HepG2 (cell line): ENCODE measurements around the gene ZNF71. TPM values are rescaled to one million over a fixed set of nuclear protein-coding genes. Genes with fewer than 3 reads are reported as not detected.

Experiments
- HDAC1 ChIP-seq: sonication (generic); formaldehyde crosslinking; IDR thresholded peaks from 2 replicates; pipeline ENCODE4 v1.5.1; 2020; ENCODE audit warnings: mild to moderate bottlenecking, missing genetic modification reagents
- HMGXB4 ChIP-seq, 2 experiments: sonication (generic) in 1 of 2; formaldehyde crosslinking in 1 of 2; IDR thresholded peaks; 2 replicates each; pipeline versions ENCODE4 v1.4.0 to v1.6.1; 2018 to 2020; ENCODE audit warnings: missing genetic modification reagents in 2 of 2, borderline replicate concordance in 1 of 2, low read depth in 1 of 2, mild to moderate bottlenecking in 1 of 2, missing biosample characterization in 1 of 2
- NCOR1 ChIP-seq: fragments of 200-600 bp; sonication (generic); IDR thresholded peaks from 2 replicates; pipeline ENCODE4 v1.7.0; 2017; ENCODE audit warnings: antibody characterized with exemption, low read length, borderline replicate concordance
- PAX8 ChIP-seq: sonication (generic); formaldehyde crosslinking; IDR thresholded peaks from 2 replicates; pipeline ENCODE4 v1.8.0; 2022; ENCODE audit warnings: mild to moderate bottlenecking, missing genetic modification reagents, borderline replicate concordance
- PCBP2 ChIP-seq: fragments of 200-400 bp; formaldehyde crosslinking; optimal IDR thresholded peaks from 2 replicates; pipeline ENCODE3; 2018; ENCODE audit warnings: low read length, low read depth; ENCODE audit not compliant: poor library complexity, severe bottlenecking
- RBFOX2 ChIP-seq: fragments of 200-400 bp; formaldehyde crosslinking; IDR thresholded peaks from 2 replicates; pipeline ENCODE4 v1.6.1; 2017; ENCODE audit warnings: low read depth, mild to moderate bottlenecking, low read length
- TBX2 ChIP-seq: sonication (generic); formaldehyde crosslinking; IDR thresholded peaks from 2 replicates; pipeline ENCODE4 v1.5.0; 2020; ENCODE audit warnings: missing genetic modification reagents, mild to moderate bottlenecking, borderline replicate concordance
- TP53 ChIP-seq: sonication (generic); formaldehyde crosslinking; conservative IDR thresholded peaks from 2 replicates; pipeline ENCODE4 v1.4.0; 2020; ENCODE audit warnings: missing genetic modification reagents
- ZFP36L1 ChIP-seq: sonication (generic); formaldehyde crosslinking; IDR thresholded peaks from 2 replicates; pipeline ENCODE4 v1.8.0; 2022; ENCODE audit warnings: mild to moderate bottlenecking, missing genetic modification reagents, moderate library complexity
- ZMAT3 ChIP-seq: sonication (generic); formaldehyde crosslinking; conservative IDR thresholded peaks from 2 replicates; pipeline ENCODE4 v1.7.0; 2021; ENCODE audit warnings: missing genetic modification reagents
- ZNF136 ChIP-seq: sonication (generic); formaldehyde crosslinking; IDR thresholded peaks from 2 replicates; pipeline ENCODE4 v1.8.1; 2022; ENCODE audit warnings: low read depth, mild to moderate bottlenecking, moderate library complexity, missing genetic modification reagents
- ZNF354B ChIP-seq: sonication (generic); formaldehyde crosslinking; IDR thresholded peaks from 2 replicates; pipeline ENCODE4 v1.8.0; 2022; ENCODE audit warnings: mild to moderate bottlenecking, missing genetic modification reagents
- ZNF382 ChIP-seq: sonication (generic); formaldehyde crosslinking; IDR thresholded peaks from 2 replicates; pipeline ENCODE4 v1.5.0; 2020; ENCODE audit warnings: missing genetic modification reagents, mild to moderate bottlenecking, borderline replicate concordance
- ZNF609 ChIP-seq: sonication (generic); formaldehyde crosslinking; IDR thresholded peaks from 2 replicates; pipeline ENCODE4 v1.4.0; 2020; ENCODE audit warnings: mild to moderate bottlenecking, missing genetic modification reagents, borderline replicate concordance
- ZNF746 ChIP-seq: sonication (generic); formaldehyde crosslinking; IDR thresholded peaks from 2 replicates; pipeline ENCODE4 v1.8.0; 2022; ENCODE audit warnings: mild to moderate bottlenecking, missing genetic modification reagents
- ZNF75D ChIP-seq: sonication (generic); formaldehyde crosslinking; IDR thresholded peaks from 2 replicates; pipeline ENCODE4 v1.8.1; 2023; ENCODE audit warnings: missing genetic modification reagents, mild to moderate bottlenecking, borderline replicate concordance
- ZNF790 ChIP-seq: sonication (generic); formaldehyde crosslinking; IDR thresholded peaks from 2 replicates; pipeline ENCODE4 v1.8.0; 2022; ENCODE audit warnings: missing genetic modification reagents, mild to moderate bottlenecking, borderline replicate concordance
- ZNF883 ChIP-seq: sonication (generic); formaldehyde crosslinking; IDR thresholded peaks from 2 replicates; pipeline ENCODE4 v1.5.1; 2020; ENCODE audit warnings: mild to moderate bottlenecking, missing genetic modification reagents; ENCODE audit errors: not compliant biosample characterization
- polyA plus RNA-seq, 8 experiments: library from polyadenylated mRNA; depleted of rRNA in 3 of 8; stranded (reverse) in 7 of 8; unstranded in 1 of 8; fragments of >200 nt; fragmentation: Illumina TruSeq in 4 of 8; extraction: Trizol in 4 of 8; gene quantifications; 2 replicates each; pipeline versions ENCODE4 v1.2.1 to v1.2.3, GENCODE V29; 2011 to 2016; ENCODE audit warnings: low read depth in 4 of 8, missing spikeins in 1 of 8, mixed read lengths in 1 of 8; ENCODE audit not compliant: insufficient read depth in 1 of 8
- total RNA-seq, 5 experiments: library from RNA; depleted of rRNA; stranded (reverse); fragments of >200 nt; fragmentation: Illumina TruSeq; extraction: Trizol; gene quantifications; 2 replicates each; pipeline ENCODE4 v1.2.3, GENCODE V29; 2016; ENCODE audit warnings: low read depth in 1 of 5
- TF ChIP-seq, protein P1 (sequence below): sonication (generic); formaldehyde crosslinking; IDR thresholded peaks from 2 replicates; pipeline ENCODE4 v1.4.0; 2020; ENCODE audit warnings: missing genetic modification reagents, borderline replicate concordance

The ZNF71 gene
- total and polyA plus RNA-seq, 2 of the 13 experiments (the other 11 are each of a cell fraction or from before 2014, with no cell fraction given) = 2.2 to 4.4 TPM

GRCh38 chr19:56594783-56595547, at the start of gene ZNF71 (continued):
- TF ChIP-seq HMGXB4 (CRISPR knock-in tag; IDR thresholded peaks at IDR 0.05; ENCODE audit: borderline replicate concordance in 1 of 2, low read depth in 1 of 2) = peak; percentile 46 to 60; a peak in 3 of 4 replicates
- TF ChIP-seq ZNF354B (CRISPR knock-in tag) = no peak
- TF ChIP-seq, protein P1, sequence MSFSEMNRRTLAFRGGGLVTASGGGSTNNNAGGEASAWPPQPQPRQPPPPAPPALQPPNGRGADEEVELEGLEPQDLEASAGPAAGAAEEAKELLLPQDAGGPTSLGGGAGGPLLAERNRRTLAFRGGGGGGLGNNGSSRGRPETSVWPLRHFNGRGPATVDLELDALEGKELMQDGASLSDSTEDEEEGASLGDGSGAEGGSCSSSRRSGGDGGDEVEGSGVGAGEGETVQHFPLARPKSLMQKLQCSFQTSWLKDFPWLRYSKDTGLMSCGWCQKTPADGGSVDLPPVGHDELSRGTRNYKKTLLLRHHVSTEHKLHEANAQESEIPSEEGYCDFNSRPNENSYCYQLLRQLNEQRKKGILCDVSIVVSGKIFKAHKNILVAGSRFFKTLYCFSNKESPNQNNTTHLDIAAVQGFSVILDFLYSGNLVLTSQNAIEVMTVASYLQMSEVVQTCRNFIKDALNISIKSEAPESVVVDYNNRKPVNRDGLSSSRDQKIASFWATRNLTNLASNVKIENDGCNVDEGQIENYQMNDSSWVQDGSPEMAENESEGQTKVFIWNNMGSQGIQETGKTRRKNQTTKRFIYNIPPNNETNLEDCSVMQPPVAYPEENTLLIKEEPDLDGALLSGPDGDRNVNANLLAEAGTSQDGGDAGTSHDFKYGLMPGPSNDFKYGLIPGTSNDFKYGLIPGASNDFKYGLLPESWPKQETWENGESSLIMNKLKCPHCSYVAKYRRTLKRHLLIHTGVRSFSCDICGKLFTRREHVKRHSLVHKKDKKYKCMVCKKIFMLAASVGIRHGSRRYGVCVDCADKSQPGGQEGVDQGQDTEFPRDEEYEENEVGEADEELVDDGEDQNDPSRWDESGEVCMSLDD (CRISPR knock-in tag) = no peak
- no peak for TF ChIP-seq ZNF382 (CRISPR knock-in tag)
- TF ChIP-seq ZNF75D (CRISPR knock-in tag) = no peak
- TF ChIP-seq ZNF746 (CRISPR knock-in tag) = no peak
- no peak for TF ChIP-seq ZNF136
- TF ChIP-seq NCOR1 = no peak
- TF ChIP-seq HDAC1 (CRISPR knock-in tag) = peak; percentile 89
- no peak for TF ChIP-seq ZFP36L1 (CRISPR knock-in tag)
- peak; percentile 90 for TF ChIP-seq ZNF883 (CRISPR knock-in tag)
- no peak for TF ChIP-seq ZMAT3 (CRISPR knock-in tag)
- TF ChIP-seq PAX8 (CRISPR knock-in tag) = no peak
- TF ChIP-seq PCBP2 = no peak
- no peak for TF ChIP-seq TP53
- TF ChIP-seq ZNF609 (CRISPR knock-in tag) = no peak
- peak; percentile 83 for TF ChIP-seq RBFOX2
- peak; percentile 35; the same call in 1 of the 2 replicates for TF ChIP-seq TBX2 (CRISPR knock-in tag)
- TF ChIP-seq ZNF790 (CRISPR knock-in tag) = no peak
